Activated naive CD8-positive, alpha-beta T cell treated with anti-CD3 and anti-CD28 coated beads, Interleukin-2, amount 50 U/mL, for 16 hours (primary cell): ENCODE results near the gene VASH1.

ENCODE experiments used
- DNase-seq: peaks from one replicate; pipeline ENCODE4 v3.0.0-alpha.2; 2020; ENCODE audit warnings: low read depth, low spot score

VASH1 gene

GRCh38 chr14:76784266-76784874 is 23.1 kb downstream of the VASH1 start:
- no peak for DNase-seq

- DNase-seq: no peak
Observed at GRCh38 chr14:76784881-76785280, 23.6 kb downstream of the VASH1 start.

- DNase-seq: no peak
Observed at GRCh38 chr14:76786601-76787000, 25.3 kb downstream of the VASH1 start.

- DNase-seq: no peak
Observed at GRCh38 chr14:76792422-76792821, 31.2 kb downstream of the VASH1 start.

GRCh38 chr14:76793324-76793723 is 32.1 kb downstream of the VASH1 start:
- no peak for DNase-seq

- no peak for DNase-seq
Observed at GRCh38 chr14:76793956-76794355, 32.7 kb downstream of the VASH1 start.

GRCh38 chr14:76806446-76806845 is 45.2 kb downstream of the VASH1 start:
- DNase-seq: no peak

GRCh38 chr14:76808011-76808410 is 46.7 kb downstream of the VASH1 start:
- no peak for DNase-seq

GRCh38 chr14:76808990-76809389 is 47.7 kb downstream of the VASH1 start:
- no peak for DNase-seq

GRCh38 chr14:76810525-76810924 is 49.3 kb downstream of the VASH1 start:
- DNase-seq: no peak

- no peak for DNase-seq
Observed at GRCh38 chr14:76810953-76811400, 49.7 kb downstream of the VASH1 start.

- no peak for DNase-seq
Observed at GRCh38 chr14:76811561-76811960, 50.3 kb downstream of the VASH1 start.

- DNase-seq: no peak
Observed at GRCh38 chr14:76812093-76812421, 50.8 kb downstream of the VASH1 start.

GRCh38 chr14:76812422-76813383 is 51.4 kb downstream of the VASH1 start, which contains the start of gene ANGEL1:
Gene ANGEL1, minus strand, starts transcription at chr14:76812882. Its CDS starts 55 bp downstream, at chr14:76812827.
- DNase-seq: peak; percentile 89

- no peak for DNase-seq
Observed at GRCh38 chr14:76814726-76815645, 53.7 kb downstream of the VASH1 start.

GRCh38 chr14:76820700-76821099 is 59.4 kb downstream of the VASH1 start:
- DNase-seq: no peak

- no peak for DNase-seq
Observed at GRCh38 chr14:76826122-76826521, 64.9 kb downstream of the VASH1 start, which contains the start of gene LRRC74A. Gene LRRC74A, plus strand, starts transcription at chr14:76826408. Its CDS starts 290 bp downstream, at chr14:76826698.

GRCh38 chr14:76827696-76828296 is 66.5 kb downstream of the VASH1 start:
- no peak for DNase-seq

GRCh38 chr14:76828339-76829012 is 67.2 kb downstream of the VASH1 start:
- no peak for DNase-seq

- no peak for DNase-seq
Observed at GRCh38 chr14:76829013-76829365, 67.7 kb downstream of the VASH1 start.
